ENCODE measurements around the gene BCL7A. TPM values are rescaled to one million over a fixed set of nuclear protein-coding genes. Genes with fewer than 3 reads are reported as not detected.

The BCL7A gene
- total and polyA plus RNA-seq, 2 of the 8 experiments (the other 6 are each of a cell fraction or from before 2014, with no cell fraction given) = 11.9 to 12.7 TPM

DNA sequence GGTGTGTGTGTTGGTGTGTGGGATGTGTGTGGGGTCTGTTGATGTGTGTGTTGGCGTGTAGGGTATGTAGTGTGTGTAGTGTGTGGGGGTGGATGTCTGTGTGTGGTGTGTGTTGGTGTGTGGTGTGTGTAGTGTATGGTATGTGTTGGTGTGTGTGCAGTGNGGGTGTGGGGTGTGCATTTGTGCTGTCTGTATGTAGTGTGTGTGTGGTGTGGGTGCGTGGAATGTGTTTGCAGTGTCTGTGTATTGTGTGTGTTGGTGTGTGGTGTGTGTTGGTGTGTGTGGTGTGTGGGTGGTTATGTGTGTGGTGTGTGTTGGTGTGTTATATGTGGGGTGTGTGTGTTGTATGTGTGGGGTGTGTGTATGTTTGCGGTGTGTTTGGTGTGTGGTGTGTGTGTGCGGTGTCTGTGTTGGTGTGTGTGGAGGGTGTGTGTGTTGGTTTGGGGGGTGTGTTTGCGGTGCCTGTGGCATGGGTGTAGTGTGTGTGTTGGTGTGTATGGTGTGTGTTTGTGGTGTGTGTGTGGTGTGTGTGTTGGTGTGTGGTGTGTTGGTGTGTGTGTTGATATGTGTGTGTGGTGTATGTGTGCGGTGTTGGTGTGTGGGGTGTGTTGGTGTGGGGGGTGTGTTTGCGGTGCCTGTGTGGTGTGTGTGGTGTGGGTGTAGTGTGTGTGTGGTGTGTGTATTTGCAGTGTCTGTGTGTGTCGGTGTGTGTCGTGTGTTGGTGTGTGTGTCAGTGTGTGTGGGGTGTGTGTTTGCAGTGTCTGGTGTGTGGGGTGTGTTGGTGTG lies 71.6 kb downstream of the BCL7A start (continued):
- TF ChIP-seq, protein P1, sequence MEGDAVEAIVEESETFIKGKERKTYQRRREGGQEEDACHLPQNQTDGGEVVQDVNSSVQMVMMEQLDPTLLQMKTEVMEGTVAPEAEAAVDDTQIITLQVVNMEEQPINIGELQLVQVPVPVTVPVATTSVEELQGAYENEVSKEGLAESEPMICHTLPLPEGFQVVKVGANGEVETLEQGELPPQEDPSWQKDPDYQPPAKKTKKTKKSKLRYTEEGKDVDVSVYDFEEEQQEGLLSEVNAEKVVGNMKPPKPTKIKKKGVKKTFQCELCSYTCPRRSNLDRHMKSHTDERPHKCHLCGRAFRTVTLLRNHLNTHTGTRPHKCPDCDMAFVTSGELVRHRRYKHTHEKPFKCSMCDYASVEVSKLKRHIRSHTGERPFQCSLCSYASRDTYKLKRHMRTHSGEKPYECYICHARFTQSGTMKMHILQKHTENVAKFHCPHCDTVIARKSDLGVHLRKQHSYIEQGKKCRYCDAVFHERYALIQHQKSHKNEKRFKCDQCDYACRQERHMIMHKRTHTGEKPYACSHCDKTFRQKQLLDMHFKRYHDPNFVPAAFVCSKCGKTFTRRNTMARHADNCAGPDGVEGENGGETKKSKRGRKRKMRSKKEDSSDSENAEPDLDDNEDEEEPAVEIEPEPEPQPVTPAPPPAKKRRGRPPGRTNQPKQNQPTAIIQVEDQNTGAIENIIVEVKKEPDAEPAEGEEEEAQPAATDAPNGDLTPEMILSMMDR (IDR thresholded peaks at IDR 0.05; ENCODE audit: control extremely low read depth in 1 of 3, insufficient read depth in 1 of 3, low read depth in 1 of 3, low read length in 3 of 3) = no peak
- TF ChIP-seq JUN (IDR thresholded peaks at IDR 0.05; ENCODE audit: low read depth, low read length) (no peak), TAF7 (optimal IDR thresholded peaks at IDR 0.05; ENCODE audit: borderline replicate concordance, low read depth, low read length) (no peak), SIN3A (conservative IDR thresholded peaks at IDR 0.05 in 1 of 2, IDR thresholded peaks at IDR 0.05 in 1 of 2; ENCODE audit: low read depth in 1 of 2, low read length in 2 of 2) (no peak), TCF12 (IDR thresholded peaks at IDR 0.05; ENCODE audit: low read depth, low read length) (no peak), POU5F1 (IDR thresholded peaks at IDR 0.05; ENCODE audit: low read depth, low read length) (no peak), ZNF274 (IDR thresholded peaks at IDR 0.05; ENCODE audit: borderline replicate concordance, extremely low read depth, low read length) (no peak), TBP (IDR thresholded peaks at IDR 0.05; ENCODE audit: low read depth, low read length) (no peak), SUZ12 (IDR thresholded peaks at IDR 0.05; ENCODE audit: low read length) (no peak)
- TF ChIP-seq, protein P2, sequence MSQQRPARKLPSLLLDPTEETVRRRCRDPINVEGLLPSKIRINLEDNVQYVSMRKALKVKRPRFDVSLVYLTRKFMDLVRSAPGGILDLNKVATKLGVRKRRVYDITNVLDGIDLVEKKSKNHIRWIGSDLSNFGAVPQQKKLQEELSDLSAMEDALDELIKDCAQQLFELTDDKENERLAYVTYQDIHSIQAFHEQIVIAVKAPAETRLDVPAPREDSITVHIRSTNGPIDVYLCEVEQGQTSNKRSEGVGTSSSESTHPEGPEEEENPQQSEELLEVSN (IDR thresholded peaks at IDR 0.05) = no peak
- TF ChIP-seq, protein P3, sequence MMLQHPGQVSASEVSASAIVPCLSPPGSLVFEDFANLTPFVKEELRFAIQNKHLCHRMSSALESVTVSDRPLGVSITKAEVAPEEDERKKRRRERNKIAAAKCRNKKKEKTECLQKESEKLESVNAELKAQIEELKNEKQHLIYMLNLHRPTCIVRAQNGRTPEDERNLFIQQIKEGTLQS (IDR thresholded peaks at IDR 0.05; ENCODE audit: insufficient read depth, low read depth, low read length) = no peak
